GM23338 (cell line): ENCODE results near the gene RYR2. TPM values are rescaled to one million over a fixed set of nuclear protein-coding genes. Genes with fewer than 3 reads are reported as not detected.

Experiments
- ATAC-seq: fragments of 200-7000 bp; cut with Tn5 transposase; 3 replicates; pipeline ENCODE4 v1.9.1; 2020
- DNase-seq: peaks from one replicate; pipeline ENCODE4 v3.0.0-alpha.2; 2015; ENCODE audit warnings: low spot score
- H2AFZ ChIP-seq: fragments of 200-600 bp; sonication (generic); 2 replicates; pipeline ENCODE4 v1.8.0; 2016; ENCODE audit warnings: antibody characterized with exemption, mild to moderate bottlenecking, moderate library complexity
- H3F3A ChIP-seq: fragments of 200-600 bp; sonication (generic); replicated peaks from 2 replicates; pipeline ENCODE4 v1.8.0; 2017; ENCODE audit warnings: antibody characterized with exemption, mixed run types, low read depth
- H3K27ac ChIP-seq: fragments of 200-600 bp; sonication (generic); 2 replicates; pipeline ENCODE4 v1.6.1; 2016; ENCODE audit warnings: low read depth
- H3K27me3 ChIP-seq: fragments of 200-600 bp; sonication (generic); 2 replicates; pipeline ENCODE4 v1.8.0; 2016; ENCODE audit warnings: mild to moderate bottlenecking, mixed run types, moderate library complexity; ENCODE audit not compliant: insufficient read depth
- H3K36me3 ChIP-seq: fragments of 200-600 bp; sonication (generic); 2 replicates; pipeline ENCODE4 v1.8.0; 2016; ENCODE audit warnings: mild to moderate bottlenecking; ENCODE audit not compliant: insufficient read depth
- H3K4me1 ChIP-seq: fragments of 200-600 bp; sonication (generic); 2 replicates; pipeline ENCODE4 v1.8.0; 2016; ENCODE audit warnings: mild to moderate bottlenecking, moderate library complexity; ENCODE audit not compliant: insufficient read depth
- H3K4me2 ChIP-seq: fragments of 200-600 bp; sonication (generic); 2 replicates; pipeline ENCODE4 v1.7.1; 2017; ENCODE audit warnings: mixed run types
- H3K4me3 ChIP-seq: fragments of 200-600 bp; sonication (generic); 2 replicates; pipeline ENCODE4 v1.6.1; 2016; ENCODE audit warnings: mixed run types
- H3K79me2 ChIP-seq: fragments of 200-600 bp; sonication (generic); replicated peaks from 2 replicates; pipeline ENCODE4 v1.8.0; 2017; ENCODE audit warnings: mild to moderate bottlenecking; ENCODE audit not compliant: insufficient read depth
- H3K9me2 ChIP-seq: fragments of 200-600 bp; sonication (generic); 2 replicates; pipeline ENCODE4 v1.8.0; 2017; ENCODE audit not compliant: insufficient read depth
- H4K20me1 ChIP-seq: fragments of 200-600 bp; sonication (generic); replicated peaks from 2 replicates; pipeline ENCODE4 v1.8.0; 2017; ENCODE audit warnings: mild to moderate bottlenecking; ENCODE audit not compliant: insufficient read depth
- H3K27ac Mint-ChIP-seq: 2 replicates; pipeline ENCODE4 v1.8.0; 2020; ENCODE audit warnings: inconsistent platforms, mild to moderate bottlenecking, moderate library complexity, mixed read lengths
- H3K27me3 Mint-ChIP-seq: 3 replicates; pipeline ENCODE4 v1.8.0; 2022; ENCODE audit warnings: low read depth, mild to moderate bottlenecking, moderate library complexity, mixed read lengths, inconsistent platforms; ENCODE audit not compliant: insufficient read depth, poor library complexity
- H3K36me3 Mint-ChIP-seq: 3 replicates; pipeline ENCODE4 v1.8.0; 2021; ENCODE audit warnings: low read depth, mild to moderate bottlenecking, inconsistent platforms, moderate library complexity, mixed read lengths
- H3K4me1 Mint-ChIP-seq: 3 replicates; pipeline ENCODE4 v1.8.0; 2020; ENCODE audit warnings: mild to moderate bottlenecking, inconsistent platforms, mixed read lengths
- H3K4me3 Mint-ChIP-seq: 3 replicates; pipeline ENCODE4 v1.8.0; 2021; ENCODE audit warnings: moderate library complexity, mild to moderate bottlenecking, inconsistent platforms, mixed read lengths
- H3K9me3 Mint-ChIP-seq: 3 replicates; pipeline ENCODE4 v1.8.0; 2020; ENCODE audit warnings: moderate library complexity, mild to moderate bottlenecking, inconsistent platforms, mixed read lengths
- CREB1 ChIP-seq: fragments of 250-450 bp; sonication (Bioruptor Pico); IDR thresholded peaks from 2 replicates; pipeline ENCODE4 v1.5.0; 2020; ENCODE audit warnings: low read depth, mild to moderate bottlenecking, moderate library complexity
- EZH2 ChIP-seq: fragments of 200-600 bp; sonication (generic); IDR thresholded peaks from one replicate; pipeline ENCODE4 v1.8.0; 2017; ENCODE audit warnings: antibody characterized with exemption, mild to moderate bottlenecking, low read depth; ENCODE audit not compliant: unreplicated experiment
- EZH2phosphoT487 ChIP-seq: fragments of 200-600 bp; sonication (generic); IDR thresholded peaks from one replicate; pipeline ENCODE4 v1.8.1; 2018; ENCODE audit warnings: antibody characterized with exemption; ENCODE audit not compliant: unreplicated experiment
- JUNB ChIP-seq: IDR thresholded peaks from one replicate; pipeline ENCODE4 v1.6.1; 2016; ENCODE audit warnings: antibody characterized with exemption; ENCODE audit not compliant: unreplicated experiment
- NANOG ChIP-seq: IDR thresholded peaks from 2 replicates; pipeline ENCODE4 v1.6.1; 2016; ENCODE audit warnings: antibody characterized with exemption, borderline replicate concordance
- POLR2AphosphoS5 ChIP-seq: IDR thresholded peaks from 2 replicates; pipeline ENCODE4 v1.6.1; 2016; ENCODE audit warnings: antibody characterized with exemption, low read depth
- STAT1 ChIP-seq: IDR thresholded peaks from one replicate; pipeline ENCODE4 v1.6.1; 2016; ENCODE audit warnings: antibody characterized with exemption; ENCODE audit not compliant: unreplicated experiment
- ZNF114 ChIP-seq: fragments of 250-450 bp; sonication (Bioruptor Pico); IDR thresholded peaks from 2 replicates; pipeline ENCODE4 v1.5.0; 2020; ENCODE audit warnings: mild to moderate bottlenecking, moderate library complexity
- ZNF331 ChIP-seq: fragments of 250-450 bp; sonication (Bioruptor Pico); IDR thresholded peaks from 2 replicates; pipeline ENCODE4 v1.5.0; 2020; ENCODE audit warnings: low read depth, mild to moderate bottlenecking, moderate library complexity
- polyA plus RNA-seq: library from polyadenylated mRNA; unstranded; fragments of >200 nt; fragmentation: Nextera tagmentation; extraction: Ambion mirVana; gene quantifications from 2 replicates; pipeline ENCODE4 v1.2.1, GENCODE V29; 2016
- total RNA-seq: library from RNA; depleted of rRNA; stranded (reverse); fragments of >200 nt; shearing (Covaris generic); gene quantifications from 2 replicates; pipeline ENCODE4 v1.2.3, GENCODE V29; 2014
- TF ChIP-seq, protein P1 (sequence below): IDR thresholded peaks from 2 replicates; pipeline ENCODE4 v1.6.1; 2016; ENCODE audit warnings: antibody characterized with exemption
- TF ChIP-seq, protein P2 (sequence below): IDR thresholded peaks from one replicate; pipeline ENCODE4 v1.6.1; 2018; ENCODE audit warnings: antibody characterized with exemption; ENCODE audit not compliant: unreplicated experiment
- TF ChIP-seq, protein P3 (sequence below): fragments of 250-450 bp; sonication (Bioruptor Pico); IDR thresholded peaks from 2 replicates; pipeline ENCODE4 v1.5.0; 2020; ENCODE audit warnings: mild to moderate bottlenecking, moderate library complexity
- TF ChIP-seq, protein P4 (sequence below), 2 experiments: fragments of 200-600 bp in 1 of 2; sonication (generic) in 1 of 2; conservative IDR thresholded peaks; 2 replicates each; pipeline versions ENCODE4 v1.5.1 to v1.6.1; 2016 to 2017; ENCODE audit warnings: antibody characterized with exemption in 2 of 2, low read depth in 2 of 2, mild to moderate bottlenecking in 2 of 2, moderate library complexity in 1 of 2

RYR2 gene
- total and polyA plus RNA-seq, 2 experiments from 2014 or later: 8.9 to 10.0 TPM

DNA sequence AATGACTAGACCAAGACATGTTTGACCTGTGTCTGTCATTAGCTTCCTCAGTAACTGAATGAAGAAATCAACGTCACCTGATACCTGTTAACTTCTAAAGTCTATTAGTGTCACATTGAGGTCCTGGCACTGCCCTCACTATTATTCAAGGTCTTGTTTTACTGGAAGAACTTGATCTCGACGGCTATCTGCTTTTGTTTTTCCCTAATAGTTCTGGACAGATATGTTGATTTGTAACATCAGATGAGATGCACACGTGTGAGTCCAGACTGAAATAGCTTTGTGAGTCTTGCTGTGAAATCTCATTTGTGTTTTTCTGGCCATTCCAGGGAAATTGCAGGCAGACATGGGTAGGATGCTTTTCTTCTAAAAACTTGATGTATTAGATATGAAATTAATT lies 159.2 kb downstream of the RYR2 start:
- Mint-ChIP-seq H3K9me3 (no peaks in the 10 kb centered on the region; the same call in 2 of the 3 replicates), H3K27me3 (no peaks in the 10 kb centered on the region), H3K36me3 (no peaks in the 10 kb centered on the region), H3K27ac (no peak overlapping the region), H3K4me3 (no peak overlapping the region), H3K4me1 (peaks cover 14% of the 10 kb centered on the region)
- no peaks in the 10 kb centered on the region for H3F3A ChIP-seq
- H3K36me3 ChIP-seq: no peaks in the 10 kb centered on the region
- no peaks in the 10 kb centered on the region for H3K27me3 ChIP-seq
- no peak overlapping the region for H3K4me2 ChIP-seq
- H3K9me2 ChIP-seq: no peaks in the 10 kb centered on the region
- no peak for DNase-seq
- H3K4me1 ChIP-seq: peaks cover 3% of the 10 kb centered on the region; the same call in 1 of the 2 replicates
- no peak for ATAC-seq
- no peak overlapping the region for H2AFZ ChIP-seq
- no peaks in the 10 kb centered on the region for H4K20me1 ChIP-seq
- H3K4me3 ChIP-seq: no peak overlapping the region
- H3K79me2 ChIP-seq: peaks cover 24% of the 10 kb centered on the region
- H3K27ac ChIP-seq: no peak overlapping the region
- TF ChIP-seq, protein P1, sequence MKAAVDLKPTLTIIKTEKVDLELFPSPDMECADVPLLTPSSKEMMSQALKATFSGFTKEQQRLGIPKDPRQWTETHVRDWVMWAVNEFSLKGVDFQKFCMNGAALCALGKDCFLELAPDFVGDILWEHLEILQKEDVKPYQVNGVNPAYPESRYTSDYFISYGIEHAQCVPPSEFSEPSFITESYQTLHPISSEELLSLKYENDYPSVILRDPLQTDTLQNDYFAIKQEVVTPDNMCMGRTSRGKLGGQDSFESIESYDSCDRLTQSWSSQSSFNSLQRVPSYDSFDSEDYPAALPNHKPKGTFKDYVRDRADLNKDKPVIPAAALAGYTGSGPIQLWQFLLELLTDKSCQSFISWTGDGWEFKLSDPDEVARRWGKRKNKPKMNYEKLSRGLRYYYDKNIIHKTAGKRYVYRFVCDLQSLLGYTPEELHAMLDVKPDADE: no peak
- no peak for TF ChIP-seq NANOG
- no peak for TF ChIP-seq POLR2AphosphoS5
- TF ChIP-seq ZNF114 (CRISPR knock-in tag): no peak
- no peak for TF ChIP-seq STAT1
- no peak for TF ChIP-seq JUNB
- TF ChIP-seq, protein P2, sequence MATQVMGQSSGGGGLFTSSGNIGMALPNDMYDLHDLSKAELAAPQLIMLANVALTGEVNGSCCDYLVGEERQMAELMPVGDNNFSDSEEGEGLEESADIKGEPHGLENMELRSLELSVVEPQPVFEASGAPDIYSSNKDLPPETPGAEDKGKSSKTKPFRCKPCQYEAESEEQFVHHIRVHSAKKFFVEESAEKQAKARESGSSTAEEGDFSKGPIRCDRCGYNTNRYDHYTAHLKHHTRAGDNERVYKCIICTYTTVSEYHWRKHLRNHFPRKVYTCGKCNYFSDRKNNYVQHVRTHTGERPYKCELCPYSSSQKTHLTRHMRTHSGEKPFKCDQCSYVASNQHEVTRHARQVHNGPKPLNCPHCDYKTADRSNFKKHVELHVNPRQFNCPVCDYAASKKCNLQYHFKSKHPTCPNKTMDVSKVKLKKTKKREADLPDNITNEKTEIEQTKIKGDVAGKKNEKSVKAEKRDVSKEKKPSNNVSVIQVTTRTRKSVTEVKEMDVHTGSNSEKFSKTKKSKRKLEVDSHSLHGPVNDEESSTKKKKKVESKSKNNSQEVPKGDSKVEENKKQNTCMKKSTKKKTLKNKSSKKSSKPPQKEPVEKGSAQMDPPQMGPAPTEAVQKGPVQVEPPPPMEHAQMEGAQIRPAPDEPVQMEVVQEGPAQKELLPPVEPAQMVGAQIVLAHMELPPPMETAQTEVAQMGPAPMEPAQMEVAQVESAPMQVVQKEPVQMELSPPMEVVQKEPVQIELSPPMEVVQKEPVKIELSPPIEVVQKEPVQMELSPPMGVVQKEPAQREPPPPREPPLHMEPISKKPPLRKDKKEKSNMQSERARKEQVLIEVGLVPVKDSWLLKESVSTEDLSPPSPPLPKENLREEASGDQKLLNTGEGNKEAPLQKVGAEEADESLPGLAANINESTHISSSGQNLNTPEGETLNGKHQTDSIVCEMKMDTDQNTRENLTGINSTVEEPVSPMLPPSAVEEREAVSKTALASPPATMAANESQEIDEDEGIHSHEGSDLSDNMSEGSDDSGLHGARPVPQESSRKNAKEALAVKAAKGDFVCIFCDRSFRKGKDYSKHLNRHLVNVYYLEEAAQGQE: no peak
- TF ChIP-seq, protein P3, sequence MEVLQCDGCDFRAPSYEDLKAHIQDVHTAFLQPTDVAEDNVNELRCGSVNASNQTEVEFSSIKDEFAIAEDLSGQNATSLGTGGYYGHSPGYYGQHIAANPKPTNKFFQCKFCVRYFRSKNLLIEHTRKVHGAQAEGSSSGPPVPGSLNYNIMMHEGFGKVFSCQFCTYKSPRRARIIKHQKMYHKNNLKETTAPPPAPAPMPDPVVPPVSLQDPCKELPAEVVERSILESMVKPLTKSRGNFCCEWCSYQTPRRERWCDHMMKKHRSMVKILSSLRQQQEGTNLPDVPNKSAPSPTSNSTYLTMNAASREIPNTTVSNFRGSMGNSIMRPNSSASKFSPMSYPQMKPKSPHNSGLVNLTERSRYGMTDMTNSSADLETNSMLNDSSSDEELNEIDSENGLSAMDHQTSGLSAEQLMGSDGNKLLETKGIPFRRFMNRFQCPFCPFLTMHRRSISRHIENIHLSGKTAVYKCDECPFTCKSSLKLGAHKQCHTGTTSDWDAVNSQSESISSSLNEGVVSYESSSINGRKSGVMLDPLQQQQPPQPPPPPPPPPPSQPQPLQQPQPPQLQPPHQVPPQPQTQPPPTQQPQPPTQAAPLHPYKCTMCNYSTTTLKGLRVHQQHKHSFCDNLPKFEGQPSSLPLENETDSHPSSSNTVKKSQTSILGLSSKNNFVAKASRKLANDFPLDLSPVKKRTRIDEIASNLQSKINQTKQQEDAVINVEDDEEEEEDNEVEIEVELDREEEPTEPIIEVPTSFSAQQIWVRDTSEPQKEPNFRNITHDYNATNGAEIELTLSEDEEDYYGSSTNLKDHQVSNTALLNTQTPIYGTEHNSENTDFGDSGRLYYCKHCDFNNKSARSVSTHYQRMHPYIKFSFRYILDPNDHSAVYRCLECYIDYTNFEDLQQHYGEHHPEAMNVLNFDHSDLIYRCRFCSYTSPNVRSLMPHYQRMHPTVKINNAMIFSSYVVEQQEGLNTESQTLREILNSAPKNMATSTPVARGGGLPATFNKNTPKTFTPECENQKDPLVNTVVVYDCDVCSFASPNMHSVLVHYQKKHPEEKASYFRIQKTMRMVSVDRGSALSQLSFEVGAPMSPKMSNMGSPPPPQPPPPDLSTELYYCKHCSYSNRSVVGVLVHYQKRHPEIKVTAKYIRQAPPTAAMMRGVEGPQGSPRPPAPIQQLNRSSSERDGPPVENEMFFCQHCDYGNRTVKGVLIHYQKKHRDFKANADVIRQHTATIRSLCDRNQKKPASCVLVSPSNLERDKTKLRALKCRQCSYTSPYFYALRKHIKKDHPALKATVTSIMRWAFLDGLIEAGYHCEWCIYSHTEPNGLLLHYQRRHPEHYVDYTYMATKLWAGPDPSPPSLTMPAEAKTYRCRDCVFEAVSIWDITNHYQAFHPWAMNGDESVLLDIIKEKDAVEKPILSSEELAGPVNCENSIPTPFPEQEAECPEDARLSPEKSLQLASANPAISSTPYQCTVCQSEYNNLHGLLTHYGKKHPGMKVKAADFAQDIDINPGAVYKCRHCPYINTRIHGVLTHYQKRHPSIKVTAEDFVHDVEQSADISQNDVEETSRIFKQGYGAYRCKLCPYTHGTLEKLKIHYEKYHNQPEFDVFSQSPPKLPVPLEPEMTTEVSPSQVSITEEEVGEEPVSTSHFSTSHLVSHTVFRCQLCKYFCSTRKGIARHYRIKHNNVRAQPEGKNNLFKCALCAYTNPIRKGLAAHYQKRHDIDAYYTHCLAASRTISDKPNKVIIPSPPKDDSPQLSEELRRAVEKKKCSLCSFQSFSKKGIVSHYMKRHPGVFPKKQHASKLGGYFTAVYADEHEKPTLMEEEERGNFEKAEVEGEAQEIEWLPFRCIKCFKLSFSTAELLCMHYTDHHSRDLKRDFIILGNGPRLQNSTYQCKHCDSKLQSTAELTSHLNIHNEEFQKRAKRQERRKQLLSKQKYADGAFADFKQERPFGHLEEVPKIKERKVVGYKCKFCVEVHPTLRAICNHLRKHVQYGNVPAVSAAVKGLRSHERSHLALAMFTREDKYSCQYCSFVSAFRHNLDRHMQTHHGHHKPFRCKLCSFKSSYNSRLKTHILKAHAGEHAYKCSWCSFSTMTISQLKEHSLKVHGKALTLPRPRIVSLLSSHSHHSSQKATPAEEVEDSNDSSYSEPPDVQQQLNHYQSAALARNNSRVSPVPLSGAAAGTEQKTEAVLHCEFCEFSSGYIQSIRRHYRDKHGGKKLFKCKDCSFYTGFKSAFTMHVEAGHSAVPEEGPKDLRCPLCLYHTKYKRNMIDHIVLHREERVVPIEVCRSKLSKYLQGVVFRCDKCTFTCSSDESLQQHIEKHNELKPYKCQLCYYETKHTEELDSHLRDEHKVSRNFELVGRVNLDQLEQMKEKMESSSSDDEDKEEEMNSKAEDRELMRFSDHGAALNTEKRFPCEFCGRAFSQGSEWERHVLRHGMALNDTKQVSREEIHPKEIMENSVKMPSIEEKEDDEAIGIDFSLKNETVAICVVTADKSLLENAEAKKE: no peak
- TF ChIP-seq CREB1: no peak
- no peak for TF ChIP-seq ZNF331 (CRISPR knock-in tag)
- TF ChIP-seq EZH2phosphoT487: no peak
- TF ChIP-seq EZH2: no peak
- TF ChIP-seq, protein P4, sequence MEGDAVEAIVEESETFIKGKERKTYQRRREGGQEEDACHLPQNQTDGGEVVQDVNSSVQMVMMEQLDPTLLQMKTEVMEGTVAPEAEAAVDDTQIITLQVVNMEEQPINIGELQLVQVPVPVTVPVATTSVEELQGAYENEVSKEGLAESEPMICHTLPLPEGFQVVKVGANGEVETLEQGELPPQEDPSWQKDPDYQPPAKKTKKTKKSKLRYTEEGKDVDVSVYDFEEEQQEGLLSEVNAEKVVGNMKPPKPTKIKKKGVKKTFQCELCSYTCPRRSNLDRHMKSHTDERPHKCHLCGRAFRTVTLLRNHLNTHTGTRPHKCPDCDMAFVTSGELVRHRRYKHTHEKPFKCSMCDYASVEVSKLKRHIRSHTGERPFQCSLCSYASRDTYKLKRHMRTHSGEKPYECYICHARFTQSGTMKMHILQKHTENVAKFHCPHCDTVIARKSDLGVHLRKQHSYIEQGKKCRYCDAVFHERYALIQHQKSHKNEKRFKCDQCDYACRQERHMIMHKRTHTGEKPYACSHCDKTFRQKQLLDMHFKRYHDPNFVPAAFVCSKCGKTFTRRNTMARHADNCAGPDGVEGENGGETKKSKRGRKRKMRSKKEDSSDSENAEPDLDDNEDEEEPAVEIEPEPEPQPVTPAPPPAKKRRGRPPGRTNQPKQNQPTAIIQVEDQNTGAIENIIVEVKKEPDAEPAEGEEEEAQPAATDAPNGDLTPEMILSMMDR (conservative IDR thresholded peaks at IDR 0.05; ENCODE audit: low read depth in 2 of 2): no peak
